Smooth muscle cell (in vitro differentiated cells): ENCODE data around the gene CDKN1C. TPM values are rescaled to one million over a fixed set of nuclear protein-coding genes. Genes with fewer than 3 reads are reported as not detected.

Source experiments
- DNase-seq: peaks from one replicate; lab custom pipeline; 2025; ENCODE audit not compliant: unreplicated experiment; lab: John Stamatoyannopoulos, UW
- H2AFZ ChIP-seq: fragments of 200-600 bp; sonication (generic); 2 replicates; pipeline ENCODE4 v1.6.0; 2016; ENCODE audit warnings: antibody characterized with exemption, low read depth, mild to moderate bottlenecking
- H3F3A ChIP-seq: fragments of 200-600 bp; sonication (generic); 2 replicates; pipeline ENCODE4 v1.6.0; 2017; ENCODE audit warnings: antibody characterized with exemption, low read depth
- H3K27ac ChIP-seq: fragments of 200-600 bp; sonication (generic); 2 replicates; pipeline ENCODE4 v1.5.1; 2016; ENCODE audit warnings: low read depth, mild to moderate bottlenecking
- H3K27me3 ChIP-seq: fragments of 200-600 bp; sonication (generic); 2 replicates; pipeline ENCODE4 v1.6.1; 2016; ENCODE audit warnings: low read depth, mild to moderate bottlenecking
- H3K36me3 ChIP-seq: fragments of 200-600 bp; sonication (generic); 2 replicates; pipeline ENCODE4 v1.5.1; 2016; ENCODE audit warnings: low read depth
- H3K4me1 ChIP-seq: fragments of 200-600 bp; sonication (generic); 2 replicates; pipeline ENCODE4 v1.5.1; 2016; ENCODE audit warnings: low read depth
- H3K4me2 ChIP-seq: fragments of 200-600 bp; sonication (generic); 2 replicates; pipeline ENCODE4 v1.6.0; 2016; ENCODE audit warnings: mild to moderate bottlenecking
- H3K4me3 ChIP-seq: fragments of 200-600 bp; sonication (generic); 2 replicates; pipeline ENCODE4 v1.5.1; 2016; ENCODE audit warnings: mild to moderate bottlenecking
- H3K79me2 ChIP-seq: fragments of 200-600 bp; sonication (generic); 2 replicates; pipeline ENCODE4 v1.6.0; 2016; ENCODE audit warnings: low read depth, mild to moderate bottlenecking
- H3K9ac ChIP-seq: fragments of 200-600 bp; sonication (generic); 2 replicates; pipeline ENCODE4 v1.6.0; 2016; ENCODE audit warnings: low read depth
- H3K9me3 ChIP-seq: fragments of 200-600 bp; sonication (generic); replicated peaks from 2 replicates; pipeline ENCODE4 v1.5.1; 2016; ENCODE audit warnings: low read depth
- H4K20me1 ChIP-seq: fragments of 200-600 bp; sonication (generic); 2 replicates; pipeline ENCODE4 v1.6.0; 2016; ENCODE audit warnings: low read depth
- WGBS: methylation state at CpG from one replicate; pipeline ENCODE4 v1.1.7; 2016; ENCODE audit warnings: low lambda C conversion rate; 5-methylcytosine and 5-hydroxymethylcytosine counted together
- polyA plus RNA-seq: library from polyadenylated mRNA; unstranded; fragments of >200 nt; fragmentation: Nextera tagmentation; extraction: Ambion mirVana; gene quantifications from 2 replicates; pipeline ENCODE4 v1.2.1, GENCODE V29; 2016
- total RNA-seq: library from RNA; depleted of rRNA; stranded (reverse); fragments of >200 nt; gene quantifications from 2 replicates; pipeline ENCODE4 v1.2.3, GENCODE V29; 2014
- TF ChIP-seq, protein P1 (sequence below): fragments of 200-600 bp; sonication (generic); IDR thresholded peaks from 2 replicates; pipeline ENCODE4 v1.5.1; 2017; ENCODE audit warnings: borderline replicate concordance, mild to moderate bottlenecking, antibody characterized with exemption; ENCODE audit not compliant: insufficient read depth, poor library complexity, severe bottlenecking

The CDKN1C gene
- total and polyA plus RNA-seq, 2 experiments from 2014 or later, result 171 to 392 TPM

DNA sequence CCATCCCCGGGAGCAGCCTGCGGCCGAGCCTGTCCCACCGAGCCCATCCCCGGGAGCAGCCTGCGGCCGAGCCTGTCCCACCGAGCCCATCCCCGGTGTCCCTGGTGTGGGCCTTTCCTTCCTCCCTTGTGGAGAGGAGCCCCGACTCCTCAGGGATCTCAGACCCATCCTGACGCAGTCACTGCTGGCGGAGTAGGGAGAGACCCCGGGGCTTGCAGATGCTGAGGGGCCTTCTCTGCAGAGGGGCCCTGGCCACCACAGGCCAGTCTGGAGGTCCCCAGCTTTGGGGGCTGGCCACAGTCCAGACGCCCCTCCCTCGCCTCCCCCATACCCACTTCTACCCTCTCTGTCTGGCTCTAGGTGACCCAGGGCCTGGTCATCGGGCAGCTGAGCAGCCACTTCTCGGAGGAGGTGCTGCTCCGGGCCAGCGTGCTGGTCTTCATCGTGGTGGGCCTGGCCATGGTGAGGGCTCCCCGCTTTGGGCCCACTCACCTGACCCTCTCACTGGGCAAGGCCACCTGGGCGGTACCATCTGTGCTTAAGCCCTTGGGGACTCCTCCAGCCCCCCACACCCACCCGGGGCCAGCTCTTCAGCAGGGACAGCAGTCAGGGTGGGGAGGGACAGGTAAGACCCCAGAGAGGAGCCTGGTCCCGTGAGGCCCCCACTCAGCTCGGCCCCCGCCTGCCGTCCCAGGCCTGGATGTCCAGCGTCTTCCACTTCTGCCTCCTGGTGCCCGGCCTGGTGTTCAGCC, 36.3 kb upstream of the CDKN1C start:
- H3K27me3 ChIP-seq, result no peaks in the 10 kb centered on the region
- no peaks in the 10 kb centered on the region for H3K36me3 ChIP-seq
- no peaks in the 10 kb centered on the region for H3F3A ChIP-seq
- no peak overlapping the region for H2AFZ ChIP-seq
- no peak overlapping the region for H3K9ac ChIP-seq
- no peak overlapping the region for H3K4me2 ChIP-seq
- 97% methylated on average over 27 of the region's 29 CpGs for WGBS
- H3K79me2 ChIP-seq, result peaks cover 6% of the 10 kb centered on the region
- DNase-seq, result no peak
- H3K4me1 ChIP-seq, result no peaks in the 10 kb centered on the region
- no peak overlapping the region for H3K4me3 ChIP-seq
- H3K27ac ChIP-seq, result no peak overlapping the region
- TF ChIP-seq, protein P1, sequence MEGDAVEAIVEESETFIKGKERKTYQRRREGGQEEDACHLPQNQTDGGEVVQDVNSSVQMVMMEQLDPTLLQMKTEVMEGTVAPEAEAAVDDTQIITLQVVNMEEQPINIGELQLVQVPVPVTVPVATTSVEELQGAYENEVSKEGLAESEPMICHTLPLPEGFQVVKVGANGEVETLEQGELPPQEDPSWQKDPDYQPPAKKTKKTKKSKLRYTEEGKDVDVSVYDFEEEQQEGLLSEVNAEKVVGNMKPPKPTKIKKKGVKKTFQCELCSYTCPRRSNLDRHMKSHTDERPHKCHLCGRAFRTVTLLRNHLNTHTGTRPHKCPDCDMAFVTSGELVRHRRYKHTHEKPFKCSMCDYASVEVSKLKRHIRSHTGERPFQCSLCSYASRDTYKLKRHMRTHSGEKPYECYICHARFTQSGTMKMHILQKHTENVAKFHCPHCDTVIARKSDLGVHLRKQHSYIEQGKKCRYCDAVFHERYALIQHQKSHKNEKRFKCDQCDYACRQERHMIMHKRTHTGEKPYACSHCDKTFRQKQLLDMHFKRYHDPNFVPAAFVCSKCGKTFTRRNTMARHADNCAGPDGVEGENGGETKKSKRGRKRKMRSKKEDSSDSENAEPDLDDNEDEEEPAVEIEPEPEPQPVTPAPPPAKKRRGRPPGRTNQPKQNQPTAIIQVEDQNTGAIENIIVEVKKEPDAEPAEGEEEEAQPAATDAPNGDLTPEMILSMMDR, result no peak
- peaks cover 6% of the 10 kb centered on the region for H4K20me1 ChIP-seq
- no peaks in the 10 kb centered on the region for H3K9me3 ChIP-seq

DNA sequence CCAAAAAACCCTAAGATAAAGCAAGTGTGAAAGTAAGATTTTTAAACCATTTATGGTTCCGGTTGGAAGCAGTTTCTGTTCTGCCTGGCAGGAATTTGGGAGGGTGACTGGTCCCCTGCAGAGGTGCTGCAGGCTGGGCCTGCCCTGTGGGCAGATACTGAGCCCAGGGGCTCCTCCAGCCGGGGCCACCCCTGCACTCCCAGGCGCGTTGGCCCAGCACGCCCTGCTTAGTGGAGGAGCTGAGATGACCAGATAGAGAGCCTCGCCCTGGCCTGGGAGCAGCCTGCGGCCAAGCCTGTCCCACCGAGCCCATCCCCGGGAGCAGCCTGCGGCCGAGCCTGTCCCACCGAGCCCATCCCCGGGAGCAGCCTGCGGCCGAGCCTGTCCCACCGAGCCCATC, 35.7 kb upstream of the CDKN1C start:
- no peak overlapping the region for H3K4me3 ChIP-seq
- H3F3A ChIP-seq, result no peaks in the 10 kb centered on the region
- H3K9me3 ChIP-seq, result no peaks in the 10 kb centered on the region
- no peaks in the 10 kb centered on the region for H3K79me2 ChIP-seq
- H3K4me2 ChIP-seq, result no peak overlapping the region
- no peaks in the 10 kb centered on the region for H3K36me3 ChIP-seq
- H3K27ac ChIP-seq, result no peak overlapping the region
- H3K9ac ChIP-seq, result no peak overlapping the region
- H3K4me1 ChIP-seq, result no peaks in the 10 kb centered on the region
- TF ChIP-seq, protein P1, result no peak
- no peak for DNase-seq
- H3K27me3 ChIP-seq, result no peaks in the 10 kb centered on the region
- 91% methylated on average over 12 of the region's 16 CpGs for WGBS
- H4K20me1 ChIP-seq, result no peaks in the 10 kb centered on the region
- H2AFZ ChIP-seq, result no peak overlapping the region

DNA sequence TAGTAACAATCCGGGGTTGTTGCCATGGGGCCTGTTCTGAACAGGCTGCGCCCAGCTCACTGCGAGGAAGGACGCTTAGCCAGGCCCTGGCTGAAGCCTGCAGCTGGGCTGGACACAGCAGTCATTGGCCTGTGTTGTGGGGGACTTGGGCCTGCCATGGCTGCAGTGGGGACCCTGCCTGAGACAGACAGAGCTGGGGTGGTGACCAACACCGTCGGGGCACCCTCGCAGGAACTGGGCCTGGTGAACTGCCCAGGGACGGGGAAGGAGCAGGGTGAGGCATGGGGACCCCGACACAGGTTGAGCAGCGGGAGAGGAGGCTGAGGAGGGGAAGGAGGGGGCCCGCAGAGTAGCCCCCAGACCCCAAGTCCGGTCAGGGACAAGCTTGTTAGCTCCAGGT, 34.8 kb upstream of the CDKN1C start:
- no peak overlapping the region for H3K27ac ChIP-seq
- H3F3A ChIP-seq, result no peaks in the 10 kb centered on the region
- DNase-seq, result no peak
- WGBS, result 95% methylated on average over 12 of the region's 12 CpGs
- TF ChIP-seq, protein P1, result no peak
- no peak overlapping the region for H3K9ac ChIP-seq
- H4K20me1 ChIP-seq, result no peaks in the 10 kb centered on the region
- no peaks in the 10 kb centered on the region for H3K27me3 ChIP-seq
- no peak overlapping the region for H2AFZ ChIP-seq
- no peaks in the 10 kb centered on the region for H3K9me3 ChIP-seq
- no peak overlapping the region for H3K4me2 ChIP-seq
- H3K79me2 ChIP-seq, result no peaks in the 10 kb centered on the region
- H3K4me3 ChIP-seq, result no peak overlapping the region
- H3K36me3 ChIP-seq, result no peaks in the 10 kb centered on the region
- no peaks in the 10 kb centered on the region for H3K4me1 ChIP-seq

DNA sequence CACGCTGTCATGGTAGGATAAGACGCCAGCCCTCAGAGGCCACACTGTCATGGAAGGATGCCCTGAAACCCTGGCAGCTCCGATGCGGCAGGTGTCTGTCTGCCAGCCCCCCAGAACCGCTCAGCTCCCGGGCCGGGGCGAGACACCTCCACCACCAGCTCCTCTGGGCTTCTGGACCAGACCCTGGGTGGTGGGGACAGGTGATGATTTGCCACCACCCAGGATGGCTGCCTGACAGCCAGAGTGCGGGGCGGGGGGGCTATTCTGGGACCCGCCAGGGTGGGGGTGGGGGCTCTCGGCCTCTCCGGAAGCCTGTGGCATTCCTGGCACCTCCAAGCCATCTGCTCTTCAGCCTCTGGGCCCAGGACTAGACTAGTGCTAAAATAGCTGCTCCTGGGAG, 34.3 kb upstream of the CDKN1C start:
- Histone ChIP-seq H3F3A (no peaks in the 10 kb centered on the region), H4K20me1 (no peaks in the 10 kb centered on the region), H3K27ac (no peak overlapping the region), H3K79me2 (no peaks in the 10 kb centered on the region), H3K36me3 (no peaks in the 10 kb centered on the region), H3K9ac (no peak overlapping the region), H3K4me3 (no peak overlapping the region), H2AFZ (no peak overlapping the region), H3K9me3 (no peaks in the 10 kb centered on the region), H3K27me3 (no peaks in the 10 kb centered on the region), H3K4me1 (no peaks in the 10 kb centered on the region), H3K4me2 (no peak overlapping the region)
- DNase-seq, result no peak
- TF ChIP-seq, protein P1, result no peak
- WGBS, result 95% methylated on average over 13 of the region's 13 CpGs
